ENCODE data around the gene ENO3. TPM values are rescaled to one million over a fixed set of nuclear protein-coding genes. Genes with fewer than 3 reads are reported as not detected.

ENO3 gene
- total RNA-seq, 1 experiment from 2014 or later, result 1.7 TPM

Other genes with a start within 250 kb of the ENO3 start
- 4.1 and 4.4 TPM in 2 replicates for gene PELP1, start 247.0 kb upstream of the ENO3 start, total RNA-seq (2014; rRNA removed; shearing (Covaris generic))
- 2.4 and 4.1 TPM in 2 replicates for gene ARRB2, start 240.5 kb upstream of the ENO3 start, total RNA-seq (2014; rRNA removed; shearing (Covaris generic))
- gene MED11, start 219.7 kb upstream of the ENO3 start, total RNA-seq (2014; rRNA removed; shearing (Covaris generic)), result 15.8 and 24.0 TPM in 2 replicates
- gene ZMYND15, start 211.3 kb upstream of the ENO3 start, total RNA-seq (2014; rRNA removed; shearing (Covaris generic)), result not detected in 2 replicates
- gene CXCL16, start 211.2 kb upstream of the ENO3 start, total RNA-seq (2014; rRNA removed; shearing (Covaris generic)), result 1.5 and 7.3 TPM in 2 replicates
- not detected in 2 replicates for gene TM4SF5, start 179.2 kb upstream of the ENO3 start, total RNA-seq (2014; rRNA removed; shearing (Covaris generic))
- not detected in 2 replicates for gene VMO1, start 164.8 kb upstream of the ENO3 start, total RNA-seq (2014; rRNA removed; shearing (Covaris generic))
- gene GLTPD2, start 162.2 kb upstream of the ENO3 start, total RNA-seq (2014; rRNA removed; shearing (Covaris generic)), result not detected in 2 replicates
- gene PSMB6, start 155.0 kb upstream of the ENO3 start, total RNA-seq (2014; rRNA removed; shearing (Covaris generic)), result 186 and 232 TPM in 2 replicates
- 5.0 and 11.7 TPM in 2 replicates for gene PLD2, start 144.0 kb upstream of the ENO3 start, total RNA-seq (2014; rRNA removed; shearing (Covaris generic))
- gene MINK1, start 117.8 kb upstream of the ENO3 start, total RNA-seq (2014; rRNA removed; shearing (Covaris generic)), result 7.4 and 8.4 TPM in 2 replicates
- 0.08 TPM in 1 of 2 replicates, not detected in the other for gene C17orf107, start 51.6 kb upstream of the ENO3 start, total RNA-seq (2014; rRNA removed; shearing (Covaris generic))
- gene CHRNE, start 48.0 kb upstream of the ENO3 start, total RNA-seq (2014; rRNA removed; shearing (Covaris generic)), result 0.04 and 0.14 TPM in 2 replicates
- not detected in 2 replicates for gene GP1BA, start 18.8 kb upstream of the ENO3 start, total RNA-seq (2014; rRNA removed; shearing (Covaris generic))
- gene SLC25A11, start 11.1 kb upstream of the ENO3 start, total RNA-seq (2014; rRNA removed; shearing (Covaris generic)), result 64.1 and 70.8 TPM in 2 replicates
- 15.1 and 17.3 TPM in 2 replicates for gene RNF167, start 10.9 kb upstream of the ENO3 start, total RNA-seq (2014; rRNA removed; shearing (Covaris generic))
- 738 and 894 TPM in 2 replicates for gene PFN1, start 2.6 kb upstream of the ENO3 start, total RNA-seq (2014; rRNA removed; shearing (Covaris generic))
- gene SPAG7, start 16.7 kb downstream of the ENO3 start, total RNA-seq (2014; rRNA removed; shearing (Covaris generic)), result 24.0 and 32.2 TPM in 2 replicates
- gene CAMTA2, start 36.6 kb downstream of the ENO3 start, total RNA-seq (2014; rRNA removed; shearing (Covaris generic)), result 0.90 and 0.97 TPM in 2 replicates
- 0.23 and 0.39 TPM in 2 replicates for gene INCA1, start 46.4 kb downstream of the ENO3 start, total RNA-seq (2014; rRNA removed; shearing (Covaris generic))
- gene KIF1C, start 46.8 kb downstream of the ENO3 start, total RNA-seq (2014; rRNA removed; shearing (Covaris generic)), result 9.9 and 13.0 TPM in 2 replicates
- not detected in 2 replicates for gene SLC52A1, start 84.3 kb downstream of the ENO3 start, total RNA-seq (2014; rRNA removed; shearing (Covaris generic))
- 0.04 and 0.14 TPM in 2 replicates for gene ZFP3, start 127.3 kb downstream of the ENO3 start, total RNA-seq (2014; rRNA removed; shearing (Covaris generic))
- 5.0 and 8.5 TPM in 2 replicates for gene ZNF232, start 160.8 kb downstream of the ENO3 start, total RNA-seq (2014; rRNA removed; shearing (Covaris generic))
- gene USP6, start 164.9 kb downstream of the ENO3 start, total RNA-seq (2014; rRNA removed; shearing (Covaris generic)), result 0.02 TPM in 1 of 2 replicates, not detected in the other
- 4.6 and 6.3 TPM in 2 replicates for gene ZNF594, start 240.7 kb downstream of the ENO3 start, total RNA-seq (2014; rRNA removed; shearing (Covaris generic))